HepG2 (cell line): ENCODE measurements around the gene DNAJA3. TPM values are rescaled to one million over a fixed set of nuclear protein-coding genes. Genes with fewer than 3 reads are reported as not detected.

Experiments
- ATAC-seq: fragments of 200-7000 bp; cut with Tn5 transposase; 3 replicates; pipeline ENCODE4 v1.9.1; 2020; ENCODE audit warnings: mild to moderate bottlenecking, moderate library complexity
- BruUV-seq: library from RNA; stranded (reverse); fragments of 400-500 nt; replicated peaks from 2 replicates; lab custom pipeline; 2021; lab: Mats Ljungman, UMichigan
- CTCF ChIA-PET: fragments of 300-600 bp; formaldehyde crosslinking; extraction: SDS; loops from one replicate; lab custom pipeline; 2021; ENCODE audit warnings: low total read pairs, inconsistent platforms, low intra/inter-chr PET ratio; lab: Yijun Ruan, JAX
- POLR2A ChIA-PET: fragments of 350-600 bp; sonication (Branson Sonifier 250); formaldehyde crosslinking; loops from one replicate; lab custom pipeline; 2020; ENCODE audit warnings: antibody characterized with exemption, inconsistent platforms; lab: Yijun Ruan, JAX
- DNase-seq: peaks from one replicate; pipeline ENCODE4 v3.0.0-alpha.2; 2015; ENCODE audit warnings: low spot score
- FAIRE-seq: peaks from 3 replicates; lab custom pipeline; 2011; peaks lifted over from hg19 to GRCh38; lab: Jason Lieb, UNC
- H2AFZ ChIP-seq: one replicate; pipeline ENCODE4 v1.6.1; 2011; ENCODE audit warnings: low read length, inconsistent platforms
- H3K27ac ChIP-seq: fragments of 300-600 bp; 3 replicates; pipeline ENCODE4 v1.8.0; 2011; ENCODE audit warnings: mixed run types, mild to moderate bottlenecking, mixed read lengths, low read length, inconsistent platforms; ENCODE audit not compliant: insufficient read depth; ENCODE audit errors: extremely low read length
- H3K27me3 ChIP-seq, 2 experiments: fragments of 200-600 bp in 1 of 2; 2 replicates in 1 of 2; 3 replicates in 1 of 2; pipeline versions ENCODE4 v1.6.0 to v1.8.0; 2011; ENCODE audit warnings: low read length in 2 of 2, mild to moderate bottlenecking in 2 of 2, moderate library complexity in 2 of 2, inconsistent platforms in 1 of 2; ENCODE audit not compliant: insufficient read depth in 2 of 2, control insufficient read depth in 1 of 2
- H3K36me3 ChIP-seq, 2 experiments: fragments of 200-600 bp in 1 of 2; replicated peaks in 1 of 2; 2 replicates in 1 of 2; 3 replicates in 1 of 2; pipeline versions ENCODE4 v1.5.1 to v1.8.0; 2011; ENCODE audit warnings: low read length in 2 of 2, inconsistent platforms in 1 of 2; ENCODE audit not compliant: insufficient read depth in 2 of 2, control insufficient read depth in 1 of 2
- H3K4me1 ChIP-seq: 2 replicates; pipeline ENCODE4 v1.5.1; 2012; ENCODE audit warnings: low read length, inconsistent platforms; ENCODE audit not compliant: insufficient read depth
- H3K4me2 ChIP-seq: 2 replicates; pipeline ENCODE4 v1.6.0; 2011; ENCODE audit warnings: low read depth, low read length, inconsistent platforms
- H3K4me3 ChIP-seq, 3 experiments: fragments of 200-600 bp in 1 of 3; sonication (generic), shearing (Covaris generic) in 1 of 3; replicated peaks in 1 of 3; 2 replicates each; pipeline ENCODE4 v1.5.1; 2011 to 2016; ENCODE audit warnings: low read length in 3 of 3, inconsistent platforms in 2 of 3, low read depth in 2 of 3, mild to moderate bottlenecking in 2 of 3, control low read depth in 1 of 3, mixed read lengths in 1 of 3; ENCODE audit not compliant: insufficient read depth in 1 of 3
- H3K79me2 ChIP-seq: one replicate; pipeline ENCODE4 v1.6.1; 2011; ENCODE audit warnings: low read length, inconsistent platforms; ENCODE audit not compliant: insufficient read depth
- H3K9ac ChIP-seq: 2 replicates; pipeline ENCODE4 v1.6.0; 2011; ENCODE audit warnings: mild to moderate bottlenecking, low read depth, low read length, inconsistent platforms; ENCODE audit not compliant: insufficient read depth
- H3K9me3 ChIP-seq: 2 replicates; pipeline ENCODE4 v1.5.1; 2012; ENCODE audit warnings: mild to moderate bottlenecking, low read length
- H4K20me1 ChIP-seq: 2 replicates; pipeline ENCODE4 v1.6.0; 2011; ENCODE audit warnings: inconsistent platforms, mild to moderate bottlenecking, low read length, moderate library complexity; ENCODE audit not compliant: insufficient read depth
- CEBPB ChIP-seq: IDR thresholded peaks from 2 replicates; pipeline ENCODE4 v1.6.1; 2011; ENCODE audit warnings: low read depth, low read length, improper control_type of control experiment, borderline replicate concordance
- EHMT2 ChIP-seq: fragments of 200-600 bp; sonication (generic); IDR thresholded peaks from 2 replicates; pipeline ENCODE4 v1.7.0; 2017; ENCODE audit warnings: antibody characterized with exemption, low read depth, low read length, borderline replicate concordance
- HOXA7 ChIP-seq: sonication (generic); formaldehyde crosslinking; IDR thresholded peaks from 2 replicates; pipeline ENCODE4 v1.8.1; 2022; ENCODE audit warnings: mild to moderate bottlenecking, missing genetic modification reagents, moderate library complexity
- IRF2 ChIP-seq: IDR thresholded peaks from 2 replicates; pipeline ENCODE4 v1.6.1; 2018; ENCODE audit warnings: missing genetic modification reagents, missing compliant biosample characterization
- KAT8 ChIP-seq: IDR thresholded peaks from 2 replicates; pipeline ENCODE4 v1.6.1; 2016; ENCODE audit warnings: missing genetic modification reagents, missing compliant biosample characterization
- KDM5A ChIP-seq: fragments of 200-600 bp; sonication (generic); IDR thresholded peaks from 2 replicates; pipeline ENCODE4 v1.7.0; 2018; ENCODE audit warnings: antibody characterized with exemption, mild to moderate bottlenecking, low read length, borderline replicate concordance
- RAD21 ChIP-seq: fragments of 450-650 bp; formaldehyde crosslinking; IDR thresholded peaks from 2 replicates; pipeline ENCODE4 v1.5.0; 2020; ENCODE audit warnings: mild to moderate bottlenecking
- REXO4 ChIP-seq: sonication (generic); formaldehyde crosslinking; IDR thresholded peaks from 2 replicates; pipeline ENCODE4 v1.8.0; 2022; ENCODE audit warnings: missing genetic modification reagents, mild to moderate bottlenecking, borderline replicate concordance
- SIX4 ChIP-seq: sonication (generic); formaldehyde crosslinking; IDR thresholded peaks from 2 replicates; pipeline ENCODE4 v1.4.0; 2020; ENCODE audit warnings: missing genetic modification reagents
- YY1 ChIP-seq: IDR thresholded peaks from 2 replicates; pipeline ENCODE4 v1.6.1; 2011; ENCODE audit warnings: low read length, low read depth, moderate library complexity, mild to moderate bottlenecking; ENCODE audit not compliant: insufficient read depth, insufficient replicate concordance
- ZNF564 ChIP-seq: sonication (generic); formaldehyde crosslinking; IDR thresholded peaks from 2 replicates; pipeline ENCODE4 v1.8.1; 2023; ENCODE audit warnings: mild to moderate bottlenecking, missing genetic modification reagents
- WGBS: methylation state at CpG from one replicate; pipeline ENCODE4 v1.1.6; 2017; ENCODE audit warnings: low lambda C conversion rate; 5-methylcytosine and 5-hydroxymethylcytosine counted together
- in situ Hi-C: cut with HindIII; loops from 2 replicates; pipeline ENCODE4 v1.10.0; 2017; ENCODE audit warnings: low pct_unique_long_range_greater_than_20kb; ENCODE audit not compliant: extremely low pct_ligation_motif_present
- intact Hi-C: fragments of 100-400 bp; cut with micrococcal nuclease; formaldehyde crosslinking; loops from one replicate; pipeline ENCODE4 v1.10.0; 2022; ENCODE audit not compliant: unreplicated experiment
- polyA plus RNA-seq, 8 experiments: library from polyadenylated mRNA; depleted of rRNA in 3 of 8; stranded (reverse) in 7 of 8; unstranded in 1 of 8; fragments of >200 nt; fragmentation: Illumina TruSeq in 4 of 8; extraction: Trizol in 4 of 8; gene quantifications; 2 replicates each; pipeline versions ENCODE4 v1.2.1 to v1.2.3, GENCODE V29; 2011 to 2016; ENCODE audit warnings: low read depth in 4 of 8, missing spikeins in 1 of 8, mixed read lengths in 1 of 8; ENCODE audit not compliant: insufficient read depth in 1 of 8
- total RNA-seq, 5 experiments: library from RNA; depleted of rRNA; stranded (reverse); fragments of >200 nt; fragmentation: Illumina TruSeq; extraction: Trizol; gene quantifications; 2 replicates each; pipeline ENCODE4 v1.2.3, GENCODE V29; 2016; ENCODE audit warnings: low read depth in 1 of 5
- TF ChIP-seq, protein P1 (sequence below): sonication (generic); formaldehyde crosslinking; IDR thresholded peaks from 2 replicates; pipeline ENCODE4 v1.4.0; 2020; ENCODE audit warnings: missing genetic modification reagents
- TF ChIP-seq, protein P2 (sequence below): sonication (generic); formaldehyde crosslinking; IDR thresholded peaks from 2 replicates; pipeline ENCODE4 v1.8.1; 2023; ENCODE audit warnings: missing genetic modification reagents, inconsistent platforms, borderline replicate concordance

The DNAJA3 gene
- total and polyA plus RNA-seq, 2 of the 13 experiments (the other 11 are each of a cell fraction or from before 2014, with no cell fraction given), result 77.0 to 83.3 TPM

DNA sequence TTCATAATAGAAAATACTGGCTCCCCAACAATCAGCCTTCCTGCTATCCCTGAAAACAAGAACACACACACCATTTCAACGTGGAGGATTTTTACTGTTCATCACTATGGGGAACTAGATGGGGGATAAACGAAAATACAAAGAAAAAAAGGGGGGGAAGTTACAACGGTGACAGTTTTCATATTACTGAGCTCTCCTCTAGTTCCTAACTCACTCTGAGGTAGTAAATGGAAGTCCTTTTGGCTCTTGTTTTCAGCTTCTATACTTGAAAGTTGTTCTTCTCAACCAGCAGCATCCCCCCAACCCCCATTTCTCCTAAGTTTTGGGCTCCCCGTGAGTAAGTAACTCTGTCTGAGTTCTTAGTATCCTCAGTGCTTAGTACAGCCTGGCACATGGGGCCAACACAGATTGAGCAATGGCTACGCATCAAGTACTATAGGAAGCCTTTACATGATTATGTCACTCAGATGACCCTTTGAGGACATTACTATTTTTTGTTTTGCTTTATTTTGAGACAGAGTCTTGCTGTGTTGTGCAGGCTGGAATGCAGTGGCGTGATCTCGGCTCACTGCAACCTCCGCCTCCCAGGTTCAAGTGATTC is 5.1 kb upstream of the DNAJA3 start:
- Histone ChIP-seq H3K9ac (no peak overlapping the region), H4K20me1 (no peaks in the 10 kb centered on the region), H3K4me1 (peaks cover 30% of the 10 kb centered on the region), H3K4me2 (no peak overlapping the region), H3K4me3 (no peak overlapping the region), H3K27me3 (no peaks in the 10 kb centered on the region; a peak in 1 of 5 replicates), H2AFZ (no peak overlapping the region), H3K79me2 (peaks cover 4% of the 10 kb centered on the region), H3K9me3 (no peaks in the 10 kb centered on the region), H3K27ac (no peak overlapping the region), H3K36me3 (no peaks in the 10 kb centered on the region)
- ChIA-PET CTCF (no interaction called here), POLR2A (no interaction called here)
- WGBS, result 64% methylated on average over 8 of the region's 8 CpGs
- intact Hi-C loops, result no loop called here
- DNase-seq, result no peak
- TF ChIP-seq CEBPB (peak; percentile 29; the same call in 1 of the 2 replicates), YY1 (no peak), KAT8 (no peak)
- BruUV-seq, result no TSS peak
- in situ Hi-C loops, result no loop called here
- no peak for ATAC-seq
- no peak for FAIRE-seq

DNA sequence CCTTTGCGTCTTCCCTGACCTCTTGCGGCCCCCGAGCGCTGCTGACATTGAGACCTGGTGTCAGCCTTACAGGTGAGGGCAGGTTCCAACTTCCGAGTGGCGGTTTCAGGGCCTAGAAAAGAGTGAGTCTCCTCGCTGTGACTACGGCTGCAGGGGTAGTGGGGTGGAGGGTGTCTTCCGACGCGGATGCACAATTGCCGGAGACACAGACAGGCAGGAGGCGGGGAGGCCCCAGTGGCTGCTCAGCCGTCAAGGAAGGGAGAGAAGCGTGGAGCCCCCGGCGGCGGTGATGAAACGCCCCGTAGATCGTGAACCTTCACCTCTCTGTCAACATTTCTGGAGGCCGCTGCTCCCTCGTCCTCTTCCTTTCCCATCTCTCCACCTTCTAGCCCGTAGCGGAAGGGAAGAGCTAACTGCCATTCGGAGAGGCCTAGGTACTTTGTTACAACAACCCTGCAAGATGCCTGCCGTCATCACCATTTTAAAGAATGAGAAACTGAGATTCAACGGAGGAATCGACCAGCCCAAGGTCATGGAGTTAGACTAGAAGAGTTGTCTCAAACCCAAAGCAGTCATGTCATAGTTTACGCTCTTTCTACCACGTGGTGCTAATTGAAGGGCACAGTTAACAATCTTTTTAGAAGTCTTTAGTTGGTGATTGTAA is 485 bp downstream of the DNAJA3 start:
- intact Hi-C loops (loop anchor here (5.0 kb wide), 1 partner anchor 51 kb away; the partner anchor contains the start of gene HMOX2), in situ Hi-C loops (no loop called here)
- Histone ChIP-seq H3K4me2 (peak overlapping the region; percentile 93), H3K79me2 (peaks cover 48% of the 10 kb centered on the region), H3K4me3 (peak overlapping the region; percentile 82 to 85 (median 84)), H3K4me1 (peaks cover 34% of the 10 kb centered on the region), H4K20me1 (0 out of 2 replicates have a peak, but pooled peaks cover 4% of the 10 kb centered on the region), H3K27me3 (no peaks in the 10 kb centered on the region; a peak in 1 of 5 replicates), H3K9ac (peak overlapping the region; percentile 99), H3K36me3 (peaks cover 2 to 9% of the 10 kb centered on the region in 2 experiments; a peak in 3 of 5 replicates), H3K9me3 (no peaks in the 10 kb centered on the region), H2AFZ (no peak overlapping the region), H3K27ac (peak overlapping the region; percentile 99)
- WGBS, result under 1% methylated on average over 25 of the region's 31 CpGs
- BruUV-seq, result no TSS peak
- DNase-seq (peak; percentile 85), ATAC-seq (peak; percentile 85), FAIRE-seq (peak; percentile 62)
- POLR2A ChIA-PET, result interaction anchor here (0.6 to 1.3 kb wide), 16 partner anchors 9 to 308 kb away, joined by 3 to 20 read pairs (median 4); partner anchors contain the start of genes ANKS3, CORO7, DNAAF8 and HMOX2
- CTCF ChIA-PET, result no interaction called here
- TF ChIP-seq ZNF564 (CRISPR knock-in tag), result no peak
- TF ChIP-seq KDM5A, result peak; percentile 83
- peak; percentile 54; the same call in 1 of the 2 replicates for TF ChIP-seq SIX4 (CRISPR knock-in tag)
- TF ChIP-seq REXO4 (CRISPR knock-in tag), result 0 out of 2 replicates have a peak, but pooled peaks have one; percentile 83
- 0 out of 2 replicates have a peak, but pooled peaks have one; percentile 43 for TF ChIP-seq IRF2 (CRISPR knock-in tag)
- no peak for TF ChIP-seq EHMT2
- no peak; the same call in 1 of the 2 replicates for TF ChIP-seq RAD21
- TF ChIP-seq, protein P1, sequence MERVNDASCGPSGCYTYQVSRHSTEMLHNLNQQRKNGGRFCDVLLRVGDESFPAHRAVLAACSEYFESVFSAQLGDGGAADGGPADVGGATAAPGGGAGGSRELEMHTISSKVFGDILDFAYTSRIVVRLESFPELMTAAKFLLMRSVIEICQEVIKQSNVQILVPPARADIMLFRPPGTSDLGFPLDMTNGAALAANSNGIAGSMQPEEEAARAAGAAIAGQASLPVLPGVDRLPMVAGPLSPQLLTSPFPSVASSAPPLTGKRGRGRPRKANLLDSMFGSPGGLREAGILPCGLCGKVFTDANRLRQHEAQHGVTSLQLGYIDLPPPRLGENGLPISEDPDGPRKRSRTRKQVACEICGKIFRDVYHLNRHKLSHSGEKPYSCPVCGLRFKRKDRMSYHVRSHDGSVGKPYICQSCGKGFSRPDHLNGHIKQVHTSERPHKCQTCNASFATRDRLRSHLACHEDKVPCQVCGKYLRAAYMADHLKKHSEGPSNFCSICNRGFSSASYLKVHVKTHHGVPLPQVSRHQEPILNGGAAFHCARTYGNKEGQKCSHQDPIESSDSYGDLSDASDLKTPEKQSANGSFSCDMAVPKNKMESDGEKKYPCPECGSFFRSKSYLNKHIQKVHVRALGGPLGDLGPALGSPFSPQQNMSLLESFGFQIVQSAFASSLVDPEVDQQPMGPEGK (CRISPR knock-in tag), result peak; percentile 82
- TF ChIP-seq HOXA7 (CRISPR knock-in tag), result no peak
- TF ChIP-seq, protein P2, sequence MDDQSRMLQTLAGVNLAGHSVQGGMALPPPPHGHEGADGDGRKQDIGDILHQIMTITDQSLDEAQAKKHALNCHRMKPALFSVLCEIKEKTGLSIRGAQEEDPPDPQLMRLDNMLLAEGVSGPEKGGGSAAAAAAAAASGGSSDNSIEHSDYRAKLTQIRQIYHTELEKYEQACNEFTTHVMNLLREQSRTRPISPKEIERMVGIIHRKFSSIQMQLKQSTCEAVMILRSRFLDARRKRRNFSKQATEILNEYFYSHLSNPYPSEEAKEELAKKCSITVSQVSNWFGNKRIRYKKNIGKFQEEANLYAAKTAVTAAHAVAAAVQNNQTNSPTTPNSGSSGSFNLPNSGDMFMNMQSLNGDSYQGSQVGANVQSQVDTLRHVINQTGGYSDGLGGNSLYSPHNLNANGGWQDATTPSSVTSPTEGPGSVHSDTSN (CRISPR knock-in tag), result 0 out of 2 replicates have a peak, but pooled peaks have one; percentile 14
